Body of pancreas (tissue), 4 donors: Measurements from ENCODE around the gene ZFAND4. TPM values are rescaled to one million over a fixed set of nuclear protein-coding genes. Genes with fewer than 3 reads are reported as not detected.

ENCODE experiments used
- ATAC-seq: fragments of 150-250 bp; one replicate; pipeline ENCODE4 v1.9.1; 2016
- DNase-seq, 4 donors: peaks; one replicate each; pipeline ENCODE4 v3.0.0-alpha.2; 2019
- H3K27ac ChIP-seq, 4 donors: fragments of 200-600 bp; sonication (generic); 1 replicate in 3 of 4; 2 replicates in 1 of 4; pipeline versions ENCODE4 v1.5.1 to v1.6.1; 2016 to 2019; ENCODE audit warnings: mild to moderate bottlenecking in 1 of 4, mixed read lengths in 1 of 4, moderate library complexity in 1 of 4
- H3K27me3 ChIP-seq, 2 donors: fragments of 200-600 bp; sonication (generic); one replicate each; pipeline ENCODE4 v1.6.0; 2016; ENCODE audit warnings: mild to moderate bottlenecking in 1 of 2
- H3K36me3 ChIP-seq, 2 donors: fragments of 200-600 bp; sonication (generic); replicated peaks in 1 of 2; 2 replicates each; pipeline ENCODE4 v1.5.1; 2016; ENCODE audit warnings: low read depth in 2 of 2; ENCODE audit not compliant: insufficient read depth in 1 of 2
- H3K4me1 ChIP-seq: fragments of 200-600 bp; sonication (generic); one replicate; pipeline ENCODE4 v1.6.0; 2016
- H3K4me3 ChIP-seq, 2 donors: fragments of 200-600 bp; sonication (generic); 1 replicate in 1 of 2; 2 replicates in 1 of 2; pipeline ENCODE4 v1.5.1; 2016 to 2019
- H3K9me3 ChIP-seq, 3 donors: fragments of 200-600 bp; sonication (generic); 1 replicate in 2 of 3; 2 replicates in 1 of 3; pipeline ENCODE4 v1.5.1; 2016
- CTCF ChIP-seq, 7 experiments: fragments of 450-650 bp in 4 of 7; fragments of 200-600 bp in 3 of 7; sonication (generic) in 3 of 7; IDR thresholded peaks; one replicate each; pipeline ENCODE4 v1.5.1; 2016 to 2019; ENCODE audit warnings: antibody characterized with exemption in 7 of 7
- POLR2A ChIP-seq, 3 donors: fragments of 450-650 bp; IDR thresholded peaks; one replicate each; pipeline ENCODE4 v1.6.1; 2016; ENCODE audit warnings: antibody characterized with exemption in 3 of 3, mild to moderate bottlenecking in 2 of 3
- WGBS, 2 donors: methylation state at CpG; one replicate each; pipeline ENCODE4 v1.1.5; 2017; 5-methylcytosine and 5-hydroxymethylcytosine counted together
- intact Hi-C: fragments of 100-400 bp; cut with DNase I; formaldehyde crosslinking; loops from one replicate; pipeline ENCODE4 v1.15.1; 2023
- total RNA-seq, 2 donors: library from RNA; depleted of rRNA; stranded (reverse); fragments of >200 nt; gene quantifications; one replicate each; pipeline ENCODE4 v1.1.0, GENCODE V29; 2016

Gene ZFAND4
- total RNA-seq, 2 donors from 2014 or later = 15.8 to 32.3 TPM

GRCh38 chr10:45649296-45649695 lies 23.3 kb downstream of the ZFAND4 start:
- 56 to 57% methylated on average over 2 of the region's 2 CpGs for WGBS, 2 donors
- H3K4me1 ChIP-seq = no peaks in the 10 kb centered on the region
- no peak overlapping the region for H3K27ac ChIP-seq
- TF ChIP-seq CTCF (IDR thresholded peaks at IDR 0.05) (no peak), POLR2A (IDR thresholded peaks at IDR 0.05) (no peak)
- no peak overlapping the region for H3K4me3 ChIP-seq
- no peaks in the 10 kb centered on the region for H3K9me3 ChIP-seq
- intact Hi-C loops = no loop called here
- no peaks in the 10 kb centered on the region for H3K27me3 ChIP-seq
- ATAC-seq = no peak
- H3K36me3 ChIP-seq = peaks cover 0 to 7% of the 10 kb centered on the region in 2 donors
- DNase-seq = no peak

- Histone ChIP-seq H3K4me3 (no peak overlapping the region), H3K4me1 (no peaks in the 10 kb centered on the region), H3K36me3 (peaks cover 0 to 7% of the 10 kb centered on the region in 2 donors), H3K27ac (no peak overlapping the region), H3K9me3 (no peaks in the 10 kb centered on the region), H3K27me3 (no peaks in the 10 kb centered on the region)
- DNase-seq = no peak
- 71 to 75% methylated on average over 2 of the region's 2 CpGs for WGBS, 2 donors
- ATAC-seq = no peak
- TF ChIP-seq POLR2A (IDR thresholded peaks at IDR 0.05) = no peak
- intact Hi-C loops = no loop called here
Measured at GRCh38 chr10:45647118-45647517, 25.5 kb downstream of the ZFAND4 start.

GRCh38 chr10:45646384-45647050 lies 26.1 kb downstream of the ZFAND4 start:
- ATAC-seq (no peak), DNase-seq (no peak)
- Histone ChIP-seq H3K9me3 (no peaks in the 10 kb centered on the region), H3K27ac (no peak overlapping the region), H3K27me3 (no peaks in the 10 kb centered on the region), H3K36me3 (peaks cover 0 to 7% of the 10 kb centered on the region in 2 donors), H3K4me3 (no peak overlapping the region), H3K4me1 (no peaks in the 10 kb centered on the region)
- TF ChIP-seq CTCF (IDR thresholded peaks at IDR 0.05) = no peak
- no peak for TF ChIP-seq POLR2A (IDR thresholded peaks at IDR 0.05)
- intact Hi-C loops = no loop called here
- WGBS, 2 donors = 80 to 89% methylated on average over 4 of the region's 4 CpGs

GRCh38 chr10:45644527-45644926 lies 28.0 kb downstream of the ZFAND4 start:
- Histone ChIP-seq H3K4me3 (no peak overlapping the region), H3K4me1 (no peaks in the 10 kb centered on the region), H3K27me3 (no peaks in the 10 kb centered on the region), H3K36me3 (peaks cover 0 to 5% of the 10 kb centered on the region in 2 donors), H3K9me3 (no peaks in the 10 kb centered on the region), H3K27ac (no peak overlapping the region)
- ATAC-seq (no peak), DNase-seq (no peak)
- 94 to 100% methylated on average over 1 of the region's 1 CpG for WGBS, 2 donors
- no peak for TF ChIP-seq POLR2A (IDR thresholded peaks at IDR 0.05)
- TF ChIP-seq CTCF (IDR thresholded peaks at IDR 0.05) = no peak
- intact Hi-C loops = no loop called here

GRCh38 chr10:45640941-45641340 lies 31.6 kb downstream of the ZFAND4 start:
- H3K9me3 ChIP-seq = no peaks in the 10 kb centered on the region
- no peaks in the 10 kb centered on the region for H3K27me3 ChIP-seq
- no peak overlapping the region for H3K4me3 ChIP-seq
- H3K4me1 ChIP-seq = no peaks in the 10 kb centered on the region
- intact Hi-C loops = no loop called here
- no peak for ATAC-seq
- peaks cover 0 to 2% of the 10 kb centered on the region in 2 donors for H3K36me3 ChIP-seq
- H3K27ac ChIP-seq = no peak overlapping the region
- DNase-seq = no peak
- WGBS, 2 donors = 80 to 83% methylated on average over 4 of the region's 4 CpGs
- TF ChIP-seq POLR2A (IDR thresholded peaks at IDR 0.05) = no peak
- TF ChIP-seq CTCF (IDR thresholded peaks at IDR 0.05) = no peak
